HG02623 (cell line): ENCODE measurements around the gene CPT1B.

Experiments used
- ATAC-seq: cut with Tn5 transposase; IDR thresholded peaks from one replicate; pipeline ENCODE4 v1.9.1; 2021; ENCODE audit warnings: moderate library complexity; ENCODE audit not compliant: unreplicated experiment

The CPT1B gene

DNA sequence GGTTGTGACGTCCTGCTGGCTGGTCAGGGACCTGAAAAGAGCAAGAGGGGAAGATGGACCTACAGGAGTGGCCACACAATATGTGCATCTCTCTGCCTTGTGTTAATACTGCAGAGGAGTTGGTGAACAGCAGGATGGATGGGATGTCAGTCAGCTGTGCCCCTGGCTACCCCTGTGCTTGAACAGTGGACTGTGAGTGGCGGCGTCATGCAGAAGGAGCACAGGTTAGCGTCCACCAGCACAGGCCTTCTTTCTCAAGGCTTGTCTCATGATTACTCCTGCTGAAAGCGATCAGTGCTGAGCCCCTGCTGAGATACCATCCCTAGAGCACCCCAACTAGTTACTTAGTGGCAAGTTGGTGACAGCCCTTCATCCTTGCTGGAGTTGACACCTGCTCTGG lies 8.2 kb upstream of the CPT1B start:
- no peak for ATAC-seq

DNA sequence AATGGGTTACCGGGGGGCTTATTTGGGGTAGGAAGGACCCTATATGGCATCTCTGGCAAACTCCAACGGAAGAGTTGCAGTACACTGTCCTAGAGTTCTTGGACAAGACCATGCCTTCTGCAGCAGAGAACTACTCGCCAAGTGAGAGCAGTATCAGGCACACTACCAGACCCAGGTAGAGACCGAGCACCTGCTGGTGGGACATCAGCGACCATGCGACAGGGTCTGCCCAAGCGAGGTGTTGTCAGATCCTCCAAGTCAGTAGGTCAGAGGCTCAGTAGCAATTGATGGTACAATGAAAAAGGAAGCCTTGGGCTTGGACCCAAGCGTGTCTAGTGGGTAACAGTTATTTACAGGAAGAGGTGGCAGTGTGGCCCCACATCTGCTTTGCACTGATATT lies 7.6 kb upstream of the CPT1B start:
- no peak for ATAC-seq

DNA sequence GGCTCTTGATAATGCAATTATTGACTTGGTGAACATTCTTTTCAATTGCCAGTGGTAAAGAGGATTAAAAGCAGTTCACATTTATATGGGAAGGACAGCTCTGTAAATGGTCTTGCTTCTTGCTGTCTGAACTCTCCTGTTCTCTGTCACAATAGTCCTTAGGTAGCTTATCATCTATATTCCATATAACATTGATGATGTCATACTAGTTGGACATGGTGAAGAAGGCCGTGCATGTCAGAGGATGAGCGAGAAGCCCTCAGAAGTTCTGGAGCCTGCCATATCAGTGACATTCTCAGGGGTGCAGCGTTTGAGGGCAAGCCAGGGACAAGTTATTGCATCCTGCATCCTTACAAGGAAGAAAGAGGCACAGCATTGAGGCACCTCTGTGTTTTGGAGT lies 7.0 kb upstream of the CPT1B start:
- no peak for ATAC-seq

DNA sequence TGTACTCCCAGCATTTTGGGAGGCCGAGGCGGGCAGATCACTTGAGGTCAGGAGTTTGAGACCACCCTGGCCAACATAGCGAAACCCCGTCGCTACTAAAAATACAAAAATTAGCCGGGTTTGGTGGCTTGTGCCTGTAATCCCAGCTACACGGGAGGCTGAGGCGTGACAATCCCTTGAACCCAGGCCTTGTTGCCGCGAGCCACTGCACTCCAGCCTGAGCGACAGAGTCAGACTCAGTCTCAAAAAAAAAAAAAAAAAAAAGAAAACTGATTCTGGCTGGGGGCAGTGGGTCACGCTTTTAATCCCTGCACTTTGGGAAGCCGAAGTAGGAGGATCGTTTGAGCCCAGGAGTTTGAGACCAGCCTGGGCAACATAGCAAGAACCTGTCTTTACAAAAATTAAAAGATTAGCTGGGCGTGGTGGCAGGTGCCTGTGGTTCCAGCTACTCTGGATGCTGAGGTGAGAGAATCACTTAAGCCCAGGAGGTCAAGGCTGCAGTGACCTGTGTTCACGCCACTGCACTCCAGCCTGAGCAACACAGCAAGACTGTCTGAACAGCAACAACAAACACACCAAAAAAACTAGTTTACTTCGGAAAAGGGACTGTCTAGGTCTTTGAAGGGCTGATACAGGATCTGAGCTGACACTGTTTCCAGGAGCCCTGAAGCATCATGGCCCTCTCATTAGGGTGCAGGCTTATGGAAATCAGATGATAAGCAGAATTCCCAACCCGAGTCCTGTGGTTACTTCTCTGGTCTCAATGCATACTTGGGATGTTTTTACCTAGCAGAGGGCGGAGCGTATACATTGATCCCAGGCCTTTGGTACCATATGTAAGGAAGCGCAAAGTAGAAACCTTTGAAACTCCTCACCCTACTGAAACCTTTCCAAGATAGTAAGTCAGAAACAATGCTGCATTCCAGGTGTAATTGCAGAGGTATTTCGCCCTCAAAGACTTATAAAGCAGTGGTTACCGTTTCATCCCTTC lies 6.2 kb upstream of the CPT1B start:
- ATAC-seq: no peak

DNA sequence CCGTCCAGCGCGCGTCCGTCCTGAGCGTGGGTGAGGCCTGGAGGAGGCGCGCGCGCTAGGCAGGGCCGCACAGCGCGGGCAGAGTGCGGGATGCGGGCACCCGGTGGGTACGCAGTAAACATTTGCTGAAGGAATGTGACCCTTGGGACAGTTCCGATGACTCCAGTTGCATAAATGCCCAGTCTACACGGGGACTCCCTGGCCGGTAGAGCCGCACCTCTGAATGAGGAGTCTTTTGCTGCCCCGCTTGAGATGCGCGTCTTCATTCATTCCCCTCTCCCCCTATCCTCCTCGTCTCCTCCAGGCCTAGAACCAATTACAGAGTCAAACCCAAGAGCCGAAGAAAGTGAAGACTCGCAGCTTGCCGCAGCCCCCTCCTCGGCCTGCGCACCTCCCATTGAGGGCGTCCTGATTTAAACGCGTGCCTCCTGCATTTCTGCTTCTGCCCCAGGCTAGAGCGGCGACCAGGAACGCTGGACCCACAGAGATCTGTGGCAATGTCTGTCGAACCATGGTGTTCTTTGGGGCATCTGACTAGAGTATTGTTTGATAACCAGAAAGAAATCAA lies 5.2 kb upstream of the CPT1B start:
- peak; percentile 13 for ATAC-seq

DNA sequence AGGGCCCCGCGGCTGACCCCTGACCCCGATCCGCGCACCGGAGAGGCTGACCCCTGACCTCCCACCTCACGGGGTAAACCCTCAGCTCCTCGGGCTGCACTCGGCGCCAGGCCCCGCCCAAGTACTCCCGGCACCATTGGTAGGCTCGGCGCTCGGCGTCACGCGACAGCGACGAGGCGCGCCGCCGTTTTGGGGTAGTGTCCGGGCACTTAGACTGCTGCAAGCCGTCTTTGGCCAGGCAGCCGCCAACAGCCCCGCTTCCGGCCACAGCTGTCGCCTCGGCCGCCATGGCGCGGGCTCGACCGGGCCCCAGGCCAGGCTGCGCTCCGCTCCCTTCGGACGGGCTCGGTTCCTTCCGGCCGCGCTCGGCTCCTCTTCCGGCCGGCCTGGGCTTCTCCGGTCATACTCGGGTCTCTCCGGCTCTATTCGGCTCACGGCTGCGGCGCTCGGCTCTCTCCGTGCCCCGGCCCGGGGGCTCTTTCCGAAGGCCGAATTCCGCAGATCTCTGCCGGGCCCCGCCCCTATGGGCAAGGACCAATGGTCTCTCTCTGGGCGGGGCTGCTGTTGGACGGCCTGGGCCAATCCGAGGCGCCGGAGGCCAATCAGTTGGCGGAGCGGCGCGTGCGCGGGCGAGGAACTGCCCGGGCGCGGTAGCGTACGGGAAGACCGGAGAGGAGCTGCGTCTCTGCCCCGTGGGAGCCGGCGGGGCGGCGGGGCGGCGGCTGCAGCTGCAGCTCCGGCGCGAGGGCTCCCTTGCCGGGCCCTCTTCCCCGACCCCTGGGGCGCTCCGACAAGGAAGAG lies 4.5 kb upstream of the CPT1B start, which contains the start of gene CHKB:
CHKB (minus strand) TSS at position 357 of the 801 bp plus-strand sequence; CDS start at position 289, 68 bp downstream.
- ATAC-seq: peak; percentile 87

DNA sequence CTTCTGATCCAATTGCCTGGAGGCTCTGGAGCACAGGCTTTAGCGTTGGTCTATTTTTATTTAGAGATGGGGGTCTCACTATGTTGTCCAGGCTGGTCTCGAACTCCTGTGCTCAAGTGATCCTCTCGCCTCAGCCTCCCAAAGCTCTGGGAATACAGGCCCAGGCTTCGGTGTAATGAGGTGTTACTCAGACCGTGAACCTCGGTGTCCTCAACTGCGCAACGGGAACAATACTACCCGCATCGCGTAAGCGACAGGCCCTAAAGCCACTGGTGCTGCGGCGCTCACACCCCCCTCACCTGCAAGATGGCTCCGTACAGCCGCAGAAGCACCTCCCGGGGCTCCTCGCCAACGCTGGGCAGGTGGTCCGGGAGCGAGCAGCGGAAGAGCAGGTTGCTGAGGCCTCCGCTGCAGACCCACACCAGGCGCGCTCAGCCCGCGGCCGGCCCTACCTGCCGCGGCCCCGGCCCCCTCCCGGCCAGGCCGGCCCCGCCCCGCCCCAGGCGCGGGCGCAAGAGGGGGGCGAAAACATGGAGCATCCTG lies 3.8 kb upstream of the CPT1B start:
- ATAC-seq: no peak

DNA sequence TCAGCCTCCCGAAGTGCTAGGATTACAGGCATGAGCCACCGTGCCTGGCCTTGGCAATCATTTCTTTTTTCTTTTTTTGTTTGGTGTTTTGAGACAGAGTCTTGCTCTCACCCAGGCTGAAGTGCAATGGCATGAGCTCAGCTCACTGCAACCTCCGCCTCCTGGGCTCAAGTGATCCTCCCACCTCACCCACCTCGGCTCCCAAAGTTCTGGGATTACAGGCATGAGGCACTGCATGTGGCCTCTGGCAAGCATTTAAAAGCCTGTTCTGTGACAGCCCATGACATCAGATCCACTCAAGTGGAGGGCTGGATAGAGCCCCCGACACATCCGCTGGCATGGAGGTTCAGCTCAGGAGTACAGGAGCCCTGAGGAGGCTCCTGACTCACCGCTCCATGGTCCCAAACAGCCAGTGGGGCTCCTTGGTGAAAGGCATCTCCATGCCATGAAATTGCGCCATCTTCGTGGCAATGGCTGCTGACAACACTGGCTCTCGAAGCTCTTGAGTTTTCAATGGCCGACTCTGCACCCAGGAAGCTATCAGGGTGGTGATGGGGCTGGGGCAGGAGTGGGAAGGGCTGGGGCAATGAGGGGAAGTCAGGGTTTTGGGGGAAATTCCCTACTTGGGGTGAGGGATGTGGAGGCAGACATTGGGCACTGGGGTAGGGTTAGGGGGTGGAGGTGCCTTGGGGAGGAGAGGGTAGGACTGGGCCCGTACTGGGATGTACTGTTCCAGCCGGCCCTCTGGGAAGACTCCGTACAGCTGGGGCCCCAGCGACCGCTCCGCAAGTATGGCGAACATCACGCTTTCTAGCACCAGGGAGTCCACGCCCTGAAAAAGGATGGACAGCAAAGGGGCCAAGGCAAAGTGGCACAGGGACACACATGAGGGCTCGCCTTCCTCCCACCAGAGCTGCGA lies 3.1 kb upstream of the CPT1B start:
- no peak for ATAC-seq

DNA sequence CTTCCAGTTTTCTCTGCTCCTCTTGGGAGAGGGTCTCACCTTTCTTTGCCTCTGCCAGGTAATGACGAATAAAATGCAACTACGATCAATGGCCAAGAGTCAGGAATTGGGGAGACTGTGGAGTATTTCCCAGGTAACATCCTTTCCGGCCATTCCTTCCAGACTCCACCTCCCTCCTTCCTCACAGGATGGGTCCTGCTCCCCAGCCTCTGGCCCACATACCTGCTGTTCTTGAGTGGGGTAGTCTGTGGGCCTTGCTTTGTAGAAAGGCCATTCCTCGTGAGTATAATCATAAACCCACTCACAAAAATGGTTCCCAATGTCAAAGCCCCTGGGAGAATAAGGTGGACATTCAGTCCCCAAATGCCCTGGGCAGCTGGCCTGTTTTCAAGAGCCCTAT lies 1.5 kb upstream of the CPT1B start:
- ATAC-seq: no peak

DNA sequence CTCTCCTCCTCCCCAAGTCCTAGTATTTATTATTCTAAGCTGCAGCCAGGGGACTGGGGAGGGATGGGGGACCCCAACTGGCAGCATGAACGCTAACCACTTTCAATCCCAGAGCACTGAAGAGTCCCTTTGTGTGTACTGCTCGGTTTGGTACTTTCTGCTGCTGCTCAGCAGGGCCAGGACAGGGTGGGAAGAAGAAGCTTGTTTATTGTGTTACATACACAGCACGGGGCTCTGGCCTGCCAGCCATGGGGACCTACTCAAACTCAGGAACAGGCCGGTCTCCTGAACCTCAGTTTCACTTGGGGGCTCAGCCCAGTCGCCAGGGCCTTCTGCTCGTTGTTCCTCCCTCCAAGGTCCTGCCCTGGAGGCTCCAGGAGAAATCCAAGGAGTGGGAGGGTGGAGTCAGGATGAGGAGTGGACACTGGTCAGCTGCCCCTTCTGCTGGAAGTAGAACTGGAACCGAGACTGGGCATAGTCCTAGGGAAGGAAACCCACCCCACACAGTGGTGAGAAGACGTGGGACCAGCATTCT lies 616 bp upstream of the CPT1B start:
- no peak for ATAC-seq

DNA sequence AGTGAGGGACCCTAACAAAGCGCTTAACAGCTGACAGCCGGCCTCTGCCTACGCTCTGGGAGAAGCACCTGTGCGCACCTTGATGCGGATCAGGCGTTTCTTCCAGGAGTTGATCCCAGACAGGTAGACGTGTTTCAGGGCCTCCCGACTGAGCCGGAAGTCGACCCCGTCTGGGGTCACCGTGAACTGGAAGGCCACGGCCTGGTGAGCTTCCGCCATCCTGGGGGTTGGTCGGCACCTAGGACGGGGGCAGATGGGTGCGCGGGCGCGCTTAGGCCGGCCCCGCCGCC lies 585 bp downstream of the CPT1B start:
- ATAC-seq: no peak

DNA sequence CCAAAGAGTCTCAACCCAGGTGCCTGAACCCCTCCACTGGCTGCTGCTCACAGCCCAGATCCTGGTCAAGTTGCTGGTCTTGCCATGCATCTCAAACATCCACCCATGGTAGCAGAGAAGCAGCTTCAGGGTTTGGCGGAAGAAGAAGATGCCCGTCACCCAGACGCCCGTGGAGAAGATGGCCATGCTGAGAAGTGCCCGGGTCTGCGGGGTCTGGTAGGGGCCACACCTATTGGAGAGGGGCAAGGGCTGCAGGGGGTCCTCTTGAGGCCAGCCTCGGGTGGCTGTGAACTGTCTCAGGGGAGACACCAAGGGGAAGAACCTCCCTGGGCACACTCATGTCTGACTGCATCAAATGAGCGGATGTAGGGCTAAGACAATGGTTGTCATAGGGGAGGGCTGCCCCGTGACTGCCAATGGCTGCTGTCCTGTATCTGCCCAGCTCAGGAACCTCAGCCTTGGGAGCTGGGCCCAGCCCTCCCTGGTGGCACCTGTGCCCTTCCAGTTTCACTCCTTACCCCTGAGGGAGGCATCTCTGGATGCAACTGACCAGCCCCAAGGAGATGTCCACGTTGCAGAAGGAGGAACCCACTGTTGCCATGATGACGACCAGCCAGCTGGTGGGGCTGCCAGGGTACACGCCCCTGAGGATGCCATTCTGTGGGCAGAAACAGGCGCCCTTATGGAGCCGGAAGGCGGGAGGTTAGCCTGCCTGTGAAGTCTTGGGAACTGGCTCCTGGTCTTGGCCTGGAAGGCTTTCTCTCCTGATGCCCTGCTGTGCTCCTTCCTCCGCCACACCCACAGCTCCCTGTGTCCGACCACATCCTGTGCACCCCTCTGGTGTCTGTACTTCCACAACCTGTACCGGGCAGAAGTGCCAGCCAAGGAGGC lies 1.2 kb downstream of the CPT1B start:
- no peak for ATAC-seq

DNA sequence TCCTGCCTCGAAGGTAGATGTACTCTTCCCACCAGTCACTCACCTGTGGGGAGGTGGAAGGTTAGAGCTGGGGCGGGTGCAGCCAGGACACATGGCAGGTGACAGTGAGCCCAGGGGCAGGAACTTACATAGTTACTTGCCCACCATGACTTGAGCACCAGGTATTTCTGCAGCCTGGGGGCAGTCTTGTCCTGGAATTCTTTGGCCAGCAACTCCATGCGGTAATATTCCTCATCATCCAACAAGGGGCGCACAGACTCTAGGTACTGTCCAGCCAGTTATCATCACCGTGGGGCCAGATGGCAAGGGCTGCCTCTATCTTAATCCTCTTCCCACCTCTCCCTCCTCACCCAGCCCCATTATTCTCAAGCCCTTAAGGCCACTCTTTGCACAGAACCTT lies 2.2 kb downstream of the CPT1B start:
- ATAC-seq: no peak

DNA sequence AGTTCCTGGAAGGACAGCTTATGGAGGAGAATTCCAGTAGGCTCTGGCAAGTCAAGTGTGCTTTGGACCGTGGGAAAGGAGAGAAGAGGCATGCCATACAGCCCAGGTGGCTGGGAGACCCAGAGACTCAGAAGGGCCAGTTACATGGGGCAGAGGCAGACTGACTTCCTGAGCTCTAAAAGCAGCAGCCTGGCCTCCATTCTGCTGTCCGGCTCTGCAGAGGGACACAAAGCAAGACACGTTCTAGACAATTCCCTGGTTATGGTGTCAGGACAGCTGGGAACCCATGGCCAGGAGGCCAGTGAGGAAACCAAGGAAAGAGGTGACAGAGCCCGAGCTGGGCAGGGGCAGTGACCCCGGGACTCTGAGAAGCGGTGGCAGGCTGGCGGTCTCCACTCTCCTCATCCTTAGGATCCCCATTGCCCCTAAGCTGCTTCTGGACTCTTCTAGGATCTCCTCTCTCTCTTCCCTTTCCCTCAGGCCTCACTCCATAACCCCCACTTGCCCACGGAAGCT lies 2.7 kb downstream of the CPT1B start:
- no peak for ATAC-seq

DNA sequence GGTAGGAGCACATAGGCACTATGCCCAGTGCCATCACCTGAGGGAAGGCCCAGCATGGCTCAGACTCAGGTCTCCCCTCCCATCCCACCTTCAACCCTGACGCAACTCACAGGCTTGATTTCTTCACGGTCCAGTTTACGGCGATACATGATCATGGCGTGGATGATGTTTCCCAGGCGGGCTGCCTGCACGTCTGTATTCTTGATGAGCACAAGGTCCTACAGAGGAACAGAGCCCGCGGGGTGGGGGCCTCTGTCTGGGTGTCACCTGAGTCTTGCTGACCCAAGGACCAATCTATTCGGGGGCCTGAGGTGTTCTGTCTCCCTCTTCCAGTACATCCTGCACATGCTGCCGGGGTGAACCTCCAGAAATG lies 3.9 kb downstream of the CPT1B start:
- no peak for ATAC-seq

DNA sequence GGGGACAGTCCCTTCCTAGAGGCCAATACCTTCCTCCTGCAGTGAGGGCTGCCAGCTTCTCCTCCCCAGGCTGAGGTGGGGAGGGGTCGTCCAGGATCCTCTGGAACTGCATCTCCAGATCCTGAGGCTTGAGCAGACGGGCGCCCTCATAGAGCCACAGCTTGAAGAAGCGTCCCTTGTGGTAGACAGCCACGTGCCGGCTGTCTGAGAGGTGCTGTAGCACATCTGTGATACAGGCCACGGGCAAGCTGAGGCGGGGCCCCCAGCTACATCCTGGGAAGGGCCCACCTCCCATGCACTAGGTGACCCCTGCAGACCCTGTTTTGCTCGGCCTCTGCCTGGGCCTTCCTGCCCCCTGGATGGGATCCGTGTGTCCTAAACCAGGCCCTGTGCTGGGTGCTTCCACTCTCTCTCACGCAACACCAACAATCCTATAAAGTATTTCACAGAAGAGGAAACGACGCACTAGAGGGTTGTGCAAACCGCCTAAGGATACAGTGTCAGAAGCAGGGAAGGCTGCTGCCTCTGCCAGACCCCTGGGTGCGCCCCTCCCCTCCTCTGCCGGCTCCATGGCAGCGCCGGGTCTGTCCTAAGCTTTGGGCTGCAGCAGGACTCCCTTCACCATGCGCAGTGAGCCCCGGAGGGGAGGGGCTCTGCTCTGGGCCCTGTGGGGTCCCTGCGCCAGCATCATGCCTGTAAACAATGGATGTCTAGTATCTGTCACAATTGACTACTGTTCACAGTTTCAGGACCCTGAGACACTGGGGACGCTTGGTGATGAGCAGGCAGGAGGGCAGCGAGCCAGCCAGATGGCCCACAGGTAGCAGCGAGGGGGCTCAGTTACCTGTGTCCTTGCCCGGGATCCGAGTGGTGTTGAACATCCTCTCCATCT lies 4.5 kb downstream of the CPT1B start:
- ATAC-seq: no peak

DNA sequence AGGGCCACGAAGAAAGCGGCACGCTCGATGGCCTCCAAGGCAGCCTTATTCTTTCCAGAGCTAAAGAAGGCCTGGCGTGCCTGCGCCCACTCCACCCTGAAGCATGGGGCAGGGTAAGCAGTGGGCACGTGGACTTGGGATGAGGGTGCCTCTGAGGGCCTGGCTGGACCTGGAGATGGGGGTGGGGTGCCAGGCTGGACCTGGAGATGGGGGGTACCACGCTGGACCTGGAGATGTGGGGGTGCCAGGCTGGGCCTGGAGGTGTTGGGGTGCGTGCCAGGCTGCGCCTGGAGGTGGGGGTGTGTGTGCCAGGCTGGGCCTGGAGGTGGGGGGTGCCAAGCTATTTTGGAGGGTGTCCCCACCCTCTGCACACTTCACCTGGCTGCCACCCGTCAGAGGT lies 5.3 kb downstream of the CPT1B start:
- no peak for ATAC-seq
